GM21423 (cell line): Measurements from ENCODE around the gene DHFR.

Experiments used
- ATAC-seq: cut with Tn5 transposase; IDR thresholded peaks from one replicate; pipeline ENCODE4 v1.9.1; 2021; ENCODE audit warnings: mild to moderate bottlenecking, moderate library complexity; ENCODE audit not compliant: unreplicated experiment

DHFR gene

DNA sequence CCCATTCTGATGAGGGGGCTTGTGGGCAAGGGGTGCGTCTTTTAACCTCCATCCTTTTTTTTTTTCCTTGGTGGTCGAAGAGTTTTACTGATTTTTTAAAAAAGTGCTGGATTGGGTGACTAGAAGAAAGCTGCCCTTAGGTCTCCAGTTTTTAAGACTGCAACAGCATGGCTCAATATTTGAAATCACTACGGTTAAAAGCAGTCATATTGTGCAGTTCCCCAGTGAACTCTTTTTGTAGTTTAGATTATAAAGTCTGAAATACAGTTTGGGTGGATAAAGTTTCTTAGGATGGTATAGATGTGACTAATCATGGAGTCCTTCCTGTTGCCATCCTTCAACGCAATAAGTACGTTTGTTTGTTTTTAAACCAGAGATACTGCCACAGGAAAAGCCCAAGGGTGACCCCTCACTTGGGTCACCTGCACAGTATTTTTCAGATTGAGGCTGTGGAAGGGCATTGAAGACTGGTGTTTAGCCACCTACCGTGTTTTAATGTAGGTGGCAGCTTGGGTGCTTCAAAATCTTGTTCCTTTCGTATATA, 520 bp upstream of the DHFR start:
- no peak for ATAC-seq

- ATAC-seq = no peak
These were observed 761 bp downstream of the DHFR start for GRCh38 chr5:80654054-80654390.

- no peak for ATAC-seq
These were observed 1.3 kb downstream of the DHFR start for GRCh38 chr5:80653502-80653901.

- ATAC-seq = no peak
These were observed 7.9 kb downstream of the DHFR start for GRCh38 chr5:80646926-80647325.

- ATAC-seq = no peak
These were observed 9.9 kb downstream of the DHFR start for GRCh38 chr5:80644900-80645299.

- no peak for ATAC-seq
These were observed 13.4 kb downstream of the DHFR start for GRCh38 chr5:80641353-80641752.

DNA sequence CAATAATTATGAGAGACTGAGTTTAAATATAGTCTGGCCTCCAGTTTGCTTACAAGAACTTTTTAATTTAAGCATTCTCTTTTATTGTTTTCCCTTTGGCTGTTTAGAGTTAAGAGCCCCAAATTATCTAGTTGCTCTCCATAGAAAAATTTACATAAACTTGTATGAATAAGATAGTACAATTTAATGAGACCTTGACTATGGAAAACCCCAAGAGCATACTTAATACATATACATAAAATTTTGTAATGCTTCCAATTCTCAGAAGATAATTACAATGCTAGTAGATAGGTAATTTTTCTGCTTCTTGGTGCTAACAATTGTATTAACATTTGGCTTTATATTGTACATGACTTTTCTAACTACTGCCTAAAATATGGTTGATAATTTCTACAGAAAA, 20.6 kb downstream of the DHFR start:
- no peak for ATAC-seq

DNA sequence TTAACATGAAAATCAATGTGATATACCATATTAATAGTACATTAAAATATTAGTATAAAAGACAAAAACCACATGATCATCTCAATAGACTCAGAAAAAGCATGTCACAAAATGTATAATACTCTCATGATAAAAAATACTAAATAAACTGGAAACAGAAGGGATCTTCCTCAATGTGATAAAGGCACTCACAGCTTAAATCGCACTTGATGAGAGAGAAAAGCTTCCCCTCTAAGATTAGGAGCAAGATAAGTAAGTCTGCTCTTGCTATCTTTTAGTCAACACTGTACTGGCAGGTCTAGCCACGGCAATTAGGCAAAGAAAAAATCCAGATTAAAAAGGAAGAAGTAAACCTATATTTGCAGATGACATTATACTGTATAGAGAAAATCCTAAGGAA, 22.1 kb downstream of the DHFR start:
- ATAC-seq = no peak

DNA sequence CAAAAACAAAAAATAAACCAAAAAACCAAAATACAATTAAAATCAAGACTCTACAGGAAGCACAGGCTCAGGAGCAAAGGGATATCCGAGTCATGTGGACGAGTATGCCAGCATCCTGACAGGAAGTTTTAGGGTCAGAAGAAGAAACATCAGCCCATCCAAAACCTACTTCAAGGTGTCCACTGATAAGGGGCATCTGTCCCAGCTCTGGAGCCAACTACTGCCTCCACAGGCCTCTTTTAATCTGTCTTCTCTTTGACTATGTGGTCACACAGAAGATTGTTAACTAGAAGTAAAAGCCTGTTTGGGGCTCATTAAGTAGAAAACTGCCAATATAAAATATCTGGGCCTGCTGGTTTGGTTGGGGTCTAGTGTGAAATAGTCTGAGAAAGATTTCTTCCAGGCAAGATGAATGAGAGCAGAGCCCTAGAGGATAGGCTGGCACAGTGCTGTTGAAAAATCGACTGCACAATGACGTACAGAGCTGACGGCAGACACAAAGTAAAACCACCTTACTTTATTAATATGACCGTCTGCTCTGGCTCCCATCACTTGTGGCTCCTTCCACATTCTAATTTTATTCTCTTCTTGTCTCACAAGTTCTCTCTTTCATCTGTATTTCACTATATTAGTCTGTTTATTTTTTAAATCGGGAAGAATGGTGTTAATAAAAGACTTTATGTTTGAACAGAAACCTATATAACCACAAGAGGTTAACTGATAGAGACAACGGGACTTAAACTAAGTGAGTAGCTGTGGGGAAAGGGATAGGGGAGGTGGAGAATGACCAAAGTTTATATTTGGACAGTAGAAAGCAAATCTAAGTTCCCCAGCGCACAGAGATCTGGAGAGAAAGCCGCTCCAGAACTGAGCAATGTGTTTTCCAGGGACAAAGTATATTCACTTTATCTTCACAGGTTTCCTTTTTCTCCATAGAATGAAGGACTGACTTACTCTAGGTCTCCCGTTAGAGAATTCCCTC, 23.2 kb downstream of the DHFR start:
- ATAC-seq = no peak

- no peak for ATAC-seq
These were observed 25.5 kb downstream of the DHFR start for GRCh38 chr5:80629281-80629680.

GRCh38 chr5:80625230-80625629, 29.6 kb downstream of the DHFR start:
- no peak for ATAC-seq

- no peak for ATAC-seq
These were observed 30.8 kb downstream of the DHFR start for GRCh38 chr5:80623999-80624398.

DNA sequence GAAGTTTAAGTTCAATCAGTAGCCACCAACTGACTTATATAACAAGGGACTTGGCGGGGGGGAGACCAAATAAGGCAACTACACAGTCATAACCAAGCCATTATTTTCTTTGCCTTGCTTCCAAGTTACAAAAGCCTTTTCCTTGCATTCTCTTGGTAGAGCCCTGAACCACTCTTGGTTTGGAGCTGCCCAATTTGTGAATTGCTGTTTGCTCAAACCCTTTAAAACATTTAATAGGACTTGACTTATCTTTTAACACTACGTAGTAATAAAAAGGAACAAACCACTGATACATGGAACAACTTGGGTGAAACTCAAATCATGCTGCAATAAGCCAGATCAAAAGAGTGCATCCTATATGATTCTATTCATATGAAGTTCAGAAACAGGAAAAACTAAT, 32.0 kb downstream of the DHFR start:
- ATAC-seq = no peak

DNA sequence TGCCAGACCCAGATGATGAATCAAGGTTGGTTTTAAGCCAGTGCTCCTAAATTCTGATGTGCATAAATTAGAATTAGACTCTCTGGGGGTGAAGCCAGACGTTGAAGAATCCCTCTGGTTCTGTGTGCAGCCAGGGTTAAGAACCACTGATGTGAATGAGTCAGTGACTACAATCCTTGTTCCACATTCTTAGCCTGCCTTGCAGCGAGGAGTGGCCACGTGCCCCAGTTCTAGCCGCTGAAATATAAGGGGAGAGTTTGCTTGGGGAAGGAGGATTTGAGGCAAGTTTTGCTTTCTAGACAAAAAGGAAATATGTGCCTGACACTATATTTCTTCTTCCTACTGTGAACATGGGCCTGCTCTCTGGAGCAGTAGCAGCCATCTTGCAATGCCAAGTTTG, 34.6 kb downstream of the DHFR start:
- ATAC-seq = no peak

DNA sequence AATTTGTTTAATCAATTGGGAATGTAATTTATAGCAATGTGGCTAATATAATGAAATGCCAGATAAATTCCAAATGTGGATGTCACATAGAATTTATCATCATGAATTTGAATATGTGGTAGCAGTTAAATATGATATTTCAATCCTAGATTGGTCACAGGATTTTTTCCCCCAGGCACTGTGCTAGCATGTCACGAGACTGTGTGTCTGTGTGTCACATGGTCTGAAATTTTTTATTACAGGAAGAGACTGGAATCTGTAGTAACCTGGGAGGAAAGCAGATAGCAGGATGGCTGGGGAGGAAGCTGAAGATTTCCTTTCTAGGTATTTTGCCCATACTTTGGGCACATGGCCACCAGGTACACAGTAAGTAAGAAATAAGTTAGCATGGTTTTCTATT, 35.7 kb downstream of the DHFR start:
- ATAC-seq = no peak

GRCh38 chr5:80618438-80618837, 36.3 kb downstream of the DHFR start:
- no peak for ATAC-seq

DNA sequence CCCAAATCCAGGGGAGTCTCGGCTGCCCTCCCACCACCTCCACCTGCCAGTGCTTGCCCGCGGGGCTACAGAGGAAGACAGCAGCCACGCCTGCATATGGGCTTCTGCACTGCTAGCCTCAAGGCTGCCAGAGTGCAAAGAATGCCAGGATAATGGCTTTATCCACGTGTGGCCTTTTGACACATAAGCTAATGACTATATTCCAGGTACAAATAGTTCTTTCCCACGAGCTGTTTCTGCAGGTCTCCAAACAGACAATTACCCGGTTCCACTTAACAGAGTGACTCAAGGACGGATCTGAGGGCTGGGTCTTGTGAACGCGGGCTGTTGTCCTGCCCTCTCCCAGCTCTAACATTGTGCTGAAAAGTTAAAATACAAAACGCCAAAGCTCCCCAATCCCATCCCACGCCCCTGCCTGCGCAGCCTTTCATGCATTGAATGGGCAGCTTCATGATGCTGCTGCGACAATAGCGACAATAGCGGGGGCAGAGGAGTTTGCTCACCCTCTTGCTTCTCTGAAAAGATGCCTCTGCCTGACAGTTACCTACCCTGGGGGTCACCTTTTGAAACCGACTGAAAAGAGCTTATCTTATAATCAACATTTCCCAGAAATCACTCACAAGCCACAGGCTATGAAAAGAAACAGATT, 39.4 kb downstream of the DHFR start:
- no peak for ATAC-seq

- no peak for ATAC-seq
These were observed 45.1 kb downstream of the DHFR start for GRCh38 chr5:80609692-80610091.

DNA sequence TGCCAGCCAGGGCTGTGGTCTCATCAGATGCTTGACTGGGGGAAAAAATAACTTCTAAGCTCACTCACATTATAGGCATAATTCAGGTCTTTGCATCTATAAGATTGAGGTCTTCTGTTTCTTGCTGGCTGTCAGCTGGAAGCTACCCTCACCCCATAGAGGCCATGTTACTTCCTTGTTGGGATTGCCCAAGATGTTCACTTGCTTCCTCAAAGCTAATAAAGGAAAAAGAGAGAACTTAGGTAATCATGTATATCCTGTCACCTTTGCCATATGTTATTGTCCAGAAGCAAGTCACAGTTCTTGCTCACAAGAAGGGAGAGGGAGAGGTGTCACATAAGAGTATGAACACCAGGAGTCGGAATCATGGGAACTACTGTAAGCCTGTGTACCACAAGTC, 46.1 kb downstream of the DHFR start:
- no peak for ATAC-seq

DNA sequence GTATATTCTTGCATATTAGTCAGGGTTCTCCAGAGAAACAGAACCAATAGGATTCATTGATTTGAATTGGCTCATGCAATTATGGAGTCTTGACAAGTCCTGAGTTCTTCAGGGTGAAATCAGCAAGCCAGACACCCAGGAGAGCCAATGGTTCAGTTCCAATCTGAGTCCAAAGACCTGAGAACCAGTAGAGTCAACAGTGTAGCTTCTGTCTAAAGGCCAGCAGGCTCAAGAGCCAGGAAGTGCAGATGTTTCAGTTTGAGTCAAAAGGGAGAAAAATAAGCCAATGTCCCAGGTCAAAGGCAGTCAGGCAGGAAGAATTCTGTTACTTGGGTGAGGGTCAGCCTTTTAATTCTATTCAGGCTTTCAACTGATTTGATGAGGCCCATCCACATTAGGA, 47.0 kb downstream of the DHFR start:
- ATAC-seq = peak; percentile 85

- ATAC-seq = no peak
These were observed 47.4 kb downstream of the DHFR start for GRCh38 chr5:80607343-80607742.
